H1 (cell line): ENCODE data around the gene CMBL. TPM values are rescaled to one million over a fixed set of nuclear protein-coding genes. Genes with fewer than 3 reads are reported as not detected.

Source experiments
- CTCF ChIA-PET: fragments of 300-600 bp; sonication (Branson Sonifier 250); formaldehyde crosslinking; loops from one replicate; lab custom pipeline; 2021; ENCODE audit not compliant: partially characterized antibody; lab: Charles Lee
- POLR2A ChIA-PET: fragments of 300-600 bp; sonication (Branson Sonifier 250); formaldehyde crosslinking; loops from one replicate; lab custom pipeline; 2021; ENCODE audit warnings: inconsistent platforms; ENCODE audit not compliant: partially characterized antibody; lab: Charles Lee
- DNase-seq, 2 experiments: peaks; one replicate each; pipeline versions ENCODE4 v3.0.0 to v3.0.0-alpha.2; 2010 to 2022; ENCODE audit warnings: low spot score in 2 of 2, low read depth in 1 of 2, mixed read lengths in 1 of 2
- FAIRE-seq: peaks from 2 replicates; lab custom pipeline; 2011; peaks lifted over from hg19 to GRCh38; lab: Jason Lieb, UNC
- H2AFZ ChIP-seq: 2 replicates; pipeline ENCODE4 v1.8.1; 2012; ENCODE audit warnings: low read length, inconsistent platforms
- H2AK5ac ChIP-seq: 2 replicates; pipeline ENCODE4 v1.6.1; 2013; ENCODE audit warnings: low read depth, low read length
- H2BK120ac ChIP-seq: replicated peaks from 2 replicates; pipeline ENCODE3; 2013; ENCODE audit warnings: low read depth, low read length, inconsistent platforms
- H2BK12ac ChIP-seq: 2 replicates; pipeline ENCODE4 v1.6.1; 2013; ENCODE audit warnings: low read depth, low read length
- H2BK15ac ChIP-seq: 2 replicates; pipeline ENCODE4 v1.6.1; 2013; ENCODE audit warnings: low read length
- H2BK20ac ChIP-seq: 2 replicates; pipeline ENCODE4 v1.6.1; 2013; ENCODE audit warnings: low read length
- H2BK5ac ChIP-seq: 2 replicates; pipeline ENCODE4 v1.6.1; 2013; ENCODE audit warnings: low read depth, low read length
- H3K14ac ChIP-seq: 2 replicates; pipeline ENCODE4 v1.6.1; 2013; ENCODE audit warnings: inconsistent platforms; ENCODE audit not compliant: insufficient read length
- H3K18ac ChIP-seq: 2 replicates; pipeline ENCODE4 v1.6.1; 2013; ENCODE audit warnings: low read length; ENCODE audit errors: extremely low read depth
- H3K23ac ChIP-seq: 2 replicates; pipeline ENCODE4 v1.6.1; 2013; ENCODE audit warnings: inconsistent platforms; ENCODE audit not compliant: insufficient read length
- H3K23me2 ChIP-seq: 2 replicates; pipeline ENCODE4 v1.6.1; 2013; ENCODE audit warnings: low read depth, low read length
- H3K27ac ChIP-seq: 2 replicates; pipeline ENCODE4 v1.6.1; 2011; ENCODE audit warnings: low read depth, low read length, inconsistent platforms
- H3K27me3 ChIP-seq, 4 experiments: replicated peaks in 1 of 4; 1 replicate in 1 of 4; 2 replicates in 3 of 4; pipeline versions ENCODE4 v1.6.1 to v1.8.1; 2011 to 2013; ENCODE audit warnings: low read length in 3 of 4, mild to moderate bottlenecking in 3 of 4, inconsistent platforms in 2 of 4, mixed read lengths in 2 of 4, moderate library complexity in 1 of 4; ENCODE audit not compliant: control insufficient read depth in 3 of 4, insufficient read depth in 3 of 4; ENCODE audit errors: extremely low read depth in 1 of 4
- H3K36me3 ChIP-seq, 4 experiments: 2 replicates each; pipeline versions ENCODE4 v1.6.1 to v1.8.1; 2011 to 2013; ENCODE audit warnings: mild to moderate bottlenecking in 4 of 4, low read length in 3 of 4, moderate library complexity in 2 of 4, control low read depth in 1 of 4, inconsistent platforms in 1 of 4; ENCODE audit not compliant: insufficient read depth in 4 of 4, control insufficient read depth in 2 of 4
- H3K4ac ChIP-seq: replicated peaks from 2 replicates; pipeline ENCODE3; 2013; ENCODE audit warnings: low read length, low read depth, mixed read lengths, inconsistent platforms; ENCODE audit not compliant: insufficient read length
- H3K4me1 ChIP-seq, 4 experiments: replicated peaks in 1 of 4; 1 replicate in 1 of 4; 2 replicates in 3 of 4; pipeline versions ENCODE4 v1.6.1 to v1.8.1; 2011 to 2013; ENCODE audit warnings: low read length in 3 of 4, inconsistent platforms in 2 of 4, mixed read lengths in 1 of 4; ENCODE audit not compliant: insufficient read depth in 4 of 4, control insufficient read depth in 3 of 4
- H3K4me2 ChIP-seq, 2 experiments: 2 replicates each; pipeline versions ENCODE4 v1.6.1 to v1.8.1; 2011 to 2013; ENCODE audit warnings: low read depth in 2 of 2, low read length in 2 of 2, control low read depth in 1 of 2, inconsistent platforms in 1 of 2, mild to moderate bottlenecking in 1 of 2; ENCODE audit not compliant: insufficient read depth in 1 of 2
- H3K4me3 ChIP-seq, 4 experiments: fragments of 200-600, 300-600 bp in 1 of 4; sonication (generic), shearing (Covaris generic), sonication (Bioruptor Twin) in 1 of 4; 2 replicates each; pipeline versions ENCODE4 v1.5.1 to v1.8.1; 2011 to 2016; ENCODE audit warnings: low read length in 4 of 4, low read depth in 3 of 4, control low read depth in 2 of 4, inconsistent platforms in 2 of 4, mild to moderate bottlenecking in 2 of 4, mixed read lengths in 1 of 4, moderate library complexity in 1 of 4; ENCODE audit not compliant: insufficient read depth in 2 of 4; ENCODE audit errors: extremely low read depth in 1 of 4
- H3K56ac ChIP-seq: replicated peaks from 2 replicates; pipeline ENCODE3; 2013; ENCODE audit warnings: low read depth, mild to moderate bottlenecking, mixed read lengths, low read length, inconsistent platforms; ENCODE audit not compliant: insufficient read length
- H3K79me1 ChIP-seq: 2 replicates; pipeline ENCODE4 v1.6.1; 2013; ENCODE audit warnings: low read depth, low read length, control low read depth
- H3K79me2 ChIP-seq, 2 experiments: 2 replicates each; pipeline versions ENCODE4 v1.6.1 to v1.8.1; 2012 to 2013; ENCODE audit warnings: low read length in 2 of 2, mild to moderate bottlenecking in 2 of 2, inconsistent platforms in 1 of 2; ENCODE audit not compliant: insufficient read depth in 2 of 2, control insufficient read depth in 1 of 2
- H3K9ac ChIP-seq, 4 experiments: replicated peaks in 1 of 4; 1 replicate in 1 of 4; 2 replicates in 3 of 4; pipeline versions ENCODE4 v1.6.1 to v1.8.1; 2011 to 2013; ENCODE audit warnings: low read depth in 3 of 4, low read length in 3 of 4, control low read depth in 2 of 4, mild to moderate bottlenecking in 2 of 4, moderate library complexity in 2 of 4, inconsistent platforms in 1 of 4; ENCODE audit errors: extremely low read depth in 1 of 4
- H3K9me3 ChIP-seq, 2 experiments: 2 replicates each; pipeline versions ENCODE4 v1.6.1 to v1.8.1; 2012 to 2013; ENCODE audit warnings: mild to moderate bottlenecking in 2 of 2, moderate library complexity in 2 of 2, control low read depth in 1 of 2, inconsistent platforms in 1 of 2, low read depth in 1 of 2, low read length in 1 of 2, mixed read lengths in 1 of 2; ENCODE audit not compliant: insufficient read depth in 2 of 2
- H4K20me1 ChIP-seq, 2 experiments: replicated peaks in 1 of 2; 2 replicates each; pipeline versions ENCODE3 to v1.8.1; 2011 to 2013; ENCODE audit warnings: inconsistent platforms in 2 of 2, low read length in 2 of 2, mild to moderate bottlenecking in 1 of 2; ENCODE audit not compliant: insufficient read depth in 2 of 2, control insufficient read depth in 1 of 2
- H4K5ac ChIP-seq: 2 replicates; pipeline ENCODE4 v1.6.1; 2013; ENCODE audit warnings: low read length, low read depth, mixed read lengths, inconsistent platforms; ENCODE audit not compliant: insufficient read length
- H4K8ac ChIP-seq: 2 replicates; pipeline ENCODE4 v1.8.0; 2013; ENCODE audit warnings: mild to moderate bottlenecking, moderate library complexity, low read length, inconsistent platforms; ENCODE audit not compliant: insufficient read depth; ENCODE audit errors: extremely low read depth
- H4K91ac ChIP-seq: replicated peaks from 2 replicates; pipeline ENCODE3; 2013; ENCODE audit warnings: low read length, mixed read lengths, inconsistent platforms; ENCODE audit not compliant: insufficient read length
- HDAC2 ChIP-seq, 2 experiments: fragments of 300-600 bp in 1 of 2; sonication (generic) in 1 of 2; IDR thresholded peaks; 2 replicates each; pipeline ENCODE4 v1.6.1; 2011 to 2012; ENCODE audit warnings: low read depth in 2 of 2, low read length in 2 of 2, mild to moderate bottlenecking in 2 of 2, moderate library complexity in 2 of 2, borderline replicate concordance in 1 of 2, inconsistent platforms in 1 of 2
- SP4 ChIP-seq: IDR thresholded peaks from 2 replicates; pipeline ENCODE4 v1.6.1; 2012; ENCODE audit warnings: low read length, inconsistent platforms
- WGBS, 2 experiments: shearing (Covaris generic) in 1 of 2; methylation state at CpG; one replicate each; pipeline versions ENCODE4 v1.1.6 to v1.1.7; 2013 to 2015; ENCODE audit warnings: low lambda C conversion rate in 2 of 2, mixed read lengths in 2 of 2, inconsistent platforms in 1 of 2, low coverage in 1 of 2, missing lambda C conversion rate in 1 of 2; ENCODE audit not compliant: insufficient replicate concordance in 2 of 2, insufficient coverage in 1 of 2, insufficient read length in 1 of 2; ENCODE audit errors: extremely low coverage in 1 of 2, missing lambda C conversion rate in 1 of 2; 5-methylcytosine and 5-hydroxymethylcytosine counted together
- polyA plus RNA-seq, 7 experiments: library from polyadenylated mRNA; depleted of rRNA in 3 of 7; stranded (reverse) in 5 of 7; unstranded in 2 of 7; fragments of >200 nt in 5 of 7; fragments of 200-250 nt in 2 of 7; gene quantifications; 1 replicate in 5 of 7; 2 replicates in 1 of 7; 4 replicates in 1 of 7; pipeline versions ENCODE4 v1.2.1 to v1.2.3, GENCODE V29; 2011 to 2013; ENCODE audit warnings: missing spikeins in 2 of 7, mixed read lengths in 2 of 7
- total RNA-seq: library from RNA; stranded (reverse); fragmentation: NEBNext Ultra II Directional; extraction: Animal tissue kit (Norgen Biotek cat#: 25700); gene quantifications from 2 replicates; pipeline ENCODE4 v1.2.1, GENCODE V29; 2021
- TF ChIP-seq, protein P1 (sequence below): IDR thresholded peaks from 2 replicates; pipeline ENCODE4 v1.6.1; 2012; ENCODE audit warnings: low read length, inconsistent platforms

Gene CMBL
- total and polyA plus RNA-seq, 2 of the 8 experiments (the other 6 are each of a cell fraction or from before 2014, with no cell fraction given) = 27.9 to 32.1 TPM

DNA sequence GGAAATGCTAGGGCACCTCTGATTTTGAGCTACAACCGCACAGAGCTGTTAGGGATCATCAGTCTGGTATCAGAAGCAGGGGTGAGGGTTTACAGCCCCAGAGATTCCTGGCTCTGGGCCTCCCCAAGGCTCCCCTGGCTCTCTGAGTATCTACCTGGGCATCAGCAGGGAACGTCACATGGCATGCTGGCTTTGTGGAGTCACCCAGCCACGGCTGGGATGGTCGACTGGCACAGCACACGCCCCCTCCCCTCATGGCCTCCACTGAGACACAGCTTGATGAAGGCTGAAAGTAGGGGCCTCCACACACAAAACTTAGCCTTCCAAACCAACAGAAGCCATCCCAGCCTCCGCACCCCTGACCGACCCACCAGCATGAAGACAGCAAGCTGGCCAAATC, 74.7 kb downstream of the CMBL start:
- H2BK12ac ChIP-seq = 0 out of 2 replicates have a peak overlapping the region, but pooled peaks have one; percentile 21
- H3K4me1 ChIP-seq = no peaks in the 10 kb centered on the region
- H3K4ac ChIP-seq = no peak overlapping the region
- no peak overlapping the region for H3K23ac ChIP-seq
- H3K79me2 ChIP-seq = no peaks in the 10 kb centered on the region
- H3K27me3 ChIP-seq = no peaks in the 10 kb centered on the region
- H4K20me1 ChIP-seq = no peaks in the 10 kb centered on the region
- no peak overlapping the region for H3K4me2 ChIP-seq
- H3K14ac ChIP-seq = no peak overlapping the region
- FAIRE-seq = no peak
- no peak overlapping the region for H2BK20ac ChIP-seq
- no peak overlapping the region for H2AFZ ChIP-seq
- no peak overlapping the region for H2BK120ac ChIP-seq
- H2BK5ac ChIP-seq = no peak overlapping the region
- H4K5ac ChIP-seq = no peak overlapping the region
- no peak overlapping the region for H3K27ac ChIP-seq
- POLR2A ChIA-PET = interaction anchor here (0.6 to 2.3 kb wide), 4 partner anchors 8 to 79 kb away, joined by 3 to 10 read pairs (median 4); partner anchors contain the start of genes ATPSCKMT and CCT5
- H2AK5ac ChIP-seq = no peak overlapping the region
- CTCF ChIA-PET = interaction anchor here (0.7 to 2.2 kb wide), 9 partner anchors 10 to 720 kb away, joined by 3 to 8 read pairs (median 5); no protein-coding TSS in a partner anchor
- H3K79me1 ChIP-seq = no peaks in the 10 kb centered on the region
- WGBS, 2 experiments = 83% methylated on average over 7 of the region's 7 CpGs; no CpG with 5 or more reads in 1 of the 2 experiments
- no peak overlapping the region for H4K8ac ChIP-seq
- no peaks in the 10 kb centered on the region for H3K9me3 ChIP-seq
- no peak for DNase-seq
- no peak overlapping the region for H3K9ac ChIP-seq
- no peak overlapping the region for H2BK15ac ChIP-seq
- H3K36me3 ChIP-seq = peaks cover 0 to 5% (median 0%) of the 10 kb centered on the region in 4 experiments; a peak in 2 of 8 replicates
- H3K18ac ChIP-seq = no peak overlapping the region
- H3K56ac ChIP-seq = no peak overlapping the region
- no peak overlapping the region for H3K4me3 ChIP-seq
- H4K91ac ChIP-seq = no peak overlapping the region
- no peaks in the 10 kb centered on the region for H3K23me2 ChIP-seq
- TF ChIP-seq SP4 (no peak), HDAC2 (IDR thresholded peaks at IDR 0.05; ENCODE audit: borderline replicate concordance in 1 of 2, low read depth in 2 of 2, low read length in 2 of 2) (no peak)
- TF ChIP-seq, protein P1, sequence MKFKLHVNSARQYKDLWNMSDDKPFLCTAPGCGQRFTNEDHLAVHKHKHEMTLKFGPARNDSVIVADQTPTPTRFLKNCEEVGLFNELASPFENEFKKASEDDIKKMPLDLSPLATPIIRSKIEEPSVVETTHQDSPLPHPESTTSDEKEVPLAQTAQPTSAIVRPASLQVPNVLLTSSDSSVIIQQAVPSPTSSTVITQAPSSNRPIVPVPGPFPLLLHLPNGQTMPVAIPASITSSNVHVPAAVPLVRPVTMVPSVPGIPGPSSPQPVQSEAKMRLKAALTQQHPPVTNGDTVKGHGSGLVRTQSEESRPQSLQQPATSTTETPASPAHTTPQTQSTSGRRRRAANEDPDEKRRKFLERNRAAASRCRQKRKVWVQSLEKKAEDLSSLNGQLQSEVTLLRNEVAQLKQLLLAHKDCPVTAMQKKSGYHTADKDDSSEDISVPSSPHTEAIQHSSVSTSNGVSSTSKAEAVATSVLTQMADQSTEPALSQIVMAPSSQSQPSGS = no peak
